ENCODE results near the gene PLEKHD1. TPM values are rescaled to one million over a fixed set of nuclear protein-coding genes. Genes with fewer than 3 reads are reported as not detected.
A peak's percentile ranks its signal among the peaks of the same experiment; 100 is the strongest.

Gene PLEKHD1
- total RNA-seq, 1 experiment from 2014 or later: not detected

- DNase-seq (ENCODE audit: low read depth, low spot score): no peak
- in situ Hi-C loops (cut with HindIII; ENCODE audit: low pct_unique_long_range_greater_than_20kb, low sequenced_read_pairs): no loop called here
Measured at GRCh38 chr14:69561893-69562292, 77.4 kb downstream of the PLEKHD1 start.

- in situ Hi-C loops (cut with HindIII; ENCODE audit: low pct_unique_long_range_greater_than_20kb, low sequenced_read_pairs): no loop called here
- no peak for DNase-seq (ENCODE audit: low read depth, low spot score)
Measured at GRCh38 chr14:69567563-69567962, 83.0 kb downstream of the PLEKHD1 start.

- DNase-seq (ENCODE audit: low read depth, low spot score): no peak
- in situ Hi-C loops (cut with HindIII; ENCODE audit: low pct_unique_long_range_greater_than_20kb, low sequenced_read_pairs): no loop called here
Measured at GRCh38 chr14:69569859-69570258, 85.3 kb downstream of the PLEKHD1 start.

- in situ Hi-C loops (cut with HindIII; ENCODE audit: low pct_unique_long_range_greater_than_20kb, low sequenced_read_pairs): no loop called here
- no peak for DNase-seq (ENCODE audit: low read depth, low spot score)
Measured at GRCh38 chr14:69570836-69571330, 86.4 kb downstream of the PLEKHD1 start.

GRCh38 chr14:69571449-69572029 is 87.0 kb downstream of the PLEKHD1 start:
- DNase-seq (ENCODE audit: low read depth, low spot score): no peak
- in situ Hi-C loops (cut with HindIII; ENCODE audit: low pct_unique_long_range_greater_than_20kb, low sequenced_read_pairs): no loop called here

- in situ Hi-C loops (cut with HindIII; ENCODE audit: low pct_unique_long_range_greater_than_20kb, low sequenced_read_pairs): no loop called here
- peak; percentile 10 for DNase-seq (ENCODE audit: low read depth, low spot score)
Measured at GRCh38 chr14:69572030-69572840, 87.7 kb downstream of the PLEKHD1 start.

GRCh38 chr14:69572841-69573135 is 88.3 kb downstream of the PLEKHD1 start:
- no peak for DNase-seq (ENCODE audit: low read depth, low spot score)
- in situ Hi-C loops (cut with HindIII; ENCODE audit: low pct_unique_long_range_greater_than_20kb, low sequenced_read_pairs): no loop called here

GRCh38 chr14:69573205-69573830 is 88.8 kb downstream of the PLEKHD1 start:
- DNase-seq (ENCODE audit: low read depth, low spot score): no peak
- in situ Hi-C loops (cut with HindIII; ENCODE audit: low pct_unique_long_range_greater_than_20kb, low sequenced_read_pairs): no loop called here

GRCh38 chr14:69573831-69574262 is 89.3 kb downstream of the PLEKHD1 start:
- DNase-seq (ENCODE audit: low read depth, low spot score): no peak
- in situ Hi-C loops (cut with HindIII; ENCODE audit: low pct_unique_long_range_greater_than_20kb, low sequenced_read_pairs): no loop called here

GRCh38 chr14:69574263-69574953 is 89.9 kb downstream of the PLEKHD1 start, which contains the start of gene CCDC177:
Gene CCDC177 (minus strand): TSS chr14:69574871. CDS start chr14:69573622, 1,249 bp downstream.
- DNase-seq (ENCODE audit: low read depth, low spot score): peak; percentile 53
- in situ Hi-C loops (cut with HindIII; ENCODE audit: low pct_unique_long_range_greater_than_20kb, low sequenced_read_pairs): no loop called here

- DNase-seq (ENCODE audit: low read depth, low spot score): no peak
- in situ Hi-C loops (cut with HindIII; ENCODE audit: low pct_unique_long_range_greater_than_20kb, low sequenced_read_pairs): no loop called here
Measured at GRCh38 chr14:69574954-69575295, 90.4 kb downstream of the PLEKHD1 start.

GRCh38 chr14:69579476-69579875 is 94.9 kb downstream of the PLEKHD1 start:
- in situ Hi-C loops (cut with HindIII; ENCODE audit: low pct_unique_long_range_greater_than_20kb, low sequenced_read_pairs): no loop called here

GRCh38 chr14:69580009-69580577 is 95.6 kb downstream of the PLEKHD1 start:
- peak; percentile 64 for DNase-seq (ENCODE audit: low read depth, low spot score)
- in situ Hi-C loops (cut with HindIII; ENCODE audit: low pct_unique_long_range_greater_than_20kb, low sequenced_read_pairs): no loop called here

More at GRCh38 chr14:69579476-69579875, 94.9 kb downstream of the PLEKHD1 start:
- DNase-seq (ENCODE audit: low read depth, low spot score): no peak

Other genes starting within 250 kb of the PLEKHD1 start
- gene GALNT16, start 224.6 kb upstream of the PLEKHD1 start, total RNA-seq (2014; rRNA removed; shearing (Covaris generic)): 0.16 and 0.35 TPM in 2 replicates
- gene ERH, start 86.4 kb upstream of the PLEKHD1 start, total RNA-seq (2014; rRNA removed; shearing (Covaris generic)): 112 and 191 TPM in 2 replicates
- gene SLC39A9, start 86.0 kb upstream of the PLEKHD1 start, total RNA-seq (2014; rRNA removed; shearing (Covaris generic)): 94.5 and 101 TPM in 2 replicates
- gene CCDC177, start 90.1 kb downstream of the PLEKHD1 start, total RNA-seq (2014; rRNA removed; shearing (Covaris generic)): 0.05 and 0.16 TPM in 2 replicates
- gene SUSD6, start 126.9 kb downstream of the PLEKHD1 start, total RNA-seq (2014; rRNA removed; shearing (Covaris generic)): 3.0 and 3.5 TPM in 2 replicates